HepG2 (cell line): ENCODE measurements around the gene GBP4.

Source experiments
- EZH2 ChIP-seq: conservative IDR thresholded peaks from 2 replicates; pipeline ENCODE4 v1.6.1; 2012; ENCODE audit warnings: mild to moderate bottlenecking, low read depth, low read length, moderate library complexity
- TF ChIP-seq, protein P1 (sequence below): sonication (generic); formaldehyde crosslinking; IDR thresholded peaks from 2 replicates; pipeline ENCODE4 v1.4.0; 2020; ENCODE audit warnings: missing genetic modification reagents
- TF ChIP-seq, protein P2 (sequence below): sonication (generic); formaldehyde crosslinking; IDR thresholded peaks from 2 replicates; pipeline ENCODE4 v1.4.0; 2020; ENCODE audit warnings: missing genetic modification reagents, borderline replicate concordance

DNA sequence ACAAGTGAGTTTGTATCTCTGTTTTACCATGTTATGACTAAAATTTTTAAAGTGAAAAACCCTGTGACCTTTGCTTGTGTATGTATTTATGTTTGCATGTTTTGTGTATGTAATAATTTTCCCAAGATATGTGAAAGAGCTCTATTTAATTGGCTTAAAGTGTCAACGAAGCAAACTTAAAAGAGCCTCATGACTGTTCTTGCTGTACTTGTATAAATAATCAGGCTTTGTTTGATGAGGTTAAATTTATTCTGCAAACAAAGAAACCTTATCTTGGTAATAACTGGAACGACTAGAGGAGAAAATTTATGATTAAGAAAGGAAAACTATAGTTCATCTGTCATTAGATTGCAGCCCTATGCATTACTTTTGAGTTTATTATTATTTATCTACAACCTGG is 29.6 kb downstream of the GBP4 start:
- TF ChIP-seq, protein P1, sequence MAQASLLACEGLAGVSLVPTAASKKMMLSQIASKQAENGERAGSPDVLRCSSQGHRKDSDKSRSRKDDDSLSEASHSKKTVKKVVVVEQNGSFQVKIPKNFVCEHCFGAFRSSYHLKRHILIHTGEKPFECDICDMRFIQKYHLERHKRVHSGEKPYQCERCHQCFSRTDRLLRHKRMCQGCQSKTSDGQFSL (CRISPR knock-in tag): no peak
- TF ChIP-seq, protein P2, sequence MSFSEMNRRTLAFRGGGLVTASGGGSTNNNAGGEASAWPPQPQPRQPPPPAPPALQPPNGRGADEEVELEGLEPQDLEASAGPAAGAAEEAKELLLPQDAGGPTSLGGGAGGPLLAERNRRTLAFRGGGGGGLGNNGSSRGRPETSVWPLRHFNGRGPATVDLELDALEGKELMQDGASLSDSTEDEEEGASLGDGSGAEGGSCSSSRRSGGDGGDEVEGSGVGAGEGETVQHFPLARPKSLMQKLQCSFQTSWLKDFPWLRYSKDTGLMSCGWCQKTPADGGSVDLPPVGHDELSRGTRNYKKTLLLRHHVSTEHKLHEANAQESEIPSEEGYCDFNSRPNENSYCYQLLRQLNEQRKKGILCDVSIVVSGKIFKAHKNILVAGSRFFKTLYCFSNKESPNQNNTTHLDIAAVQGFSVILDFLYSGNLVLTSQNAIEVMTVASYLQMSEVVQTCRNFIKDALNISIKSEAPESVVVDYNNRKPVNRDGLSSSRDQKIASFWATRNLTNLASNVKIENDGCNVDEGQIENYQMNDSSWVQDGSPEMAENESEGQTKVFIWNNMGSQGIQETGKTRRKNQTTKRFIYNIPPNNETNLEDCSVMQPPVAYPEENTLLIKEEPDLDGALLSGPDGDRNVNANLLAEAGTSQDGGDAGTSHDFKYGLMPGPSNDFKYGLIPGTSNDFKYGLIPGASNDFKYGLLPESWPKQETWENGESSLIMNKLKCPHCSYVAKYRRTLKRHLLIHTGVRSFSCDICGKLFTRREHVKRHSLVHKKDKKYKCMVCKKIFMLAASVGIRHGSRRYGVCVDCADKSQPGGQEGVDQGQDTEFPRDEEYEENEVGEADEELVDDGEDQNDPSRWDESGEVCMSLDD (CRISPR knock-in tag): no peak
- TF ChIP-seq EZH2: no peak
